Prostate gland (tissue), 2 donors: ENCODE measurements around the gene KRTAP5-8. TPM values are rescaled to one million over a fixed set of nuclear protein-coding genes. Genes with fewer than 3 reads are reported as not detected.
"Not testable (repeated sequence)": the region's sequence is repeated elsewhere in the genome, so short reads cannot be mapped to it uniquely, and the experiment has no call there.

Experiments
- DNase-seq: peaks from one replicate; pipeline ENCODE4 v3.0.0-alpha.2; 2019; ENCODE audit warnings: low spot score
- H3K27ac ChIP-seq, 2 donors: fragments of 200-600 bp; sonication (generic); 2 replicates each; pipeline ENCODE4 v1.5.1; 2017 to 2019
- H3K27me3 ChIP-seq: fragments of 200-600 bp; sonication (generic); replicated peaks from 2 replicates; pipeline ENCODE4 v1.5.1; 2019; ENCODE audit not compliant: insufficient read depth
- H3K36me3 ChIP-seq, 2 donors: fragments of 200-600 bp; sonication (generic); 1 replicate in 1 of 2; 2 replicates in 1 of 2; pipeline versions ENCODE4 v1.5.1 to v1.8.1; 2017 to 2019
- H3K4me1 ChIP-seq: fragments of 200-600 bp; sonication (generic); replicated peaks from 2 replicates; pipeline ENCODE4 v1.5.1; 2019
- H3K4me3 ChIP-seq, 2 donors: fragments of 200-600 bp; sonication (generic); 2 replicates each; pipeline ENCODE4 v1.5.1; 2017 to 2019
- H3K9me3 ChIP-seq: fragments of 200-600 bp; sonication (generic); 2 replicates; pipeline ENCODE4 v1.5.1; 2017
- CTCF ChIP-seq, 4 experiments: fragments of 200-600 bp in 2 of 4; fragments of 450-650 bp in 2 of 4; sonication (generic) in 2 of 4; IDR thresholded peaks; 1 replicate in 3 of 4; 2 replicates in 1 of 4; pipeline ENCODE4 v1.5.1; 2016 to 2019; ENCODE audit warnings: antibody characterized with exemption in 4 of 4, mild to moderate bottlenecking in 2 of 4, moderate library complexity in 2 of 4
- POLR2A ChIP-seq: fragments of 450-650 bp; IDR thresholded peaks from one replicate; pipeline ENCODE4 v1.6.1; 2016; ENCODE audit warnings: antibody characterized with exemption, mild to moderate bottlenecking
- POLR2AphosphoS5 ChIP-seq: sonication (generic); formaldehyde crosslinking; IDR thresholded peaks from one replicate; pipeline ENCODE4 v1.6.1; 2017; ENCODE audit warnings: antibody characterized with exemption
- WGBS: methylation state at CpG from one replicate; pipeline ENCODE4 v1.1.5; 2018; 5-methylcytosine and 5-hydroxymethylcytosine counted together
- intact Hi-C: fragments of 100-400 bp; cut with DNase I; formaldehyde crosslinking; loops from one replicate; pipeline ENCODE4 v1.14.2; 2022
- total RNA-seq, 2 donors: library from RNA; depleted of rRNA; stranded (reverse); fragments of >200 nt; gene quantifications; one replicate each; pipeline ENCODE4 v1.1.0, GENCODE V29; 2016

KRTAP5-8 gene
- total RNA-seq, 2 donors from 2014 or later = 2.8 TPM; not detected in 1

DNA sequence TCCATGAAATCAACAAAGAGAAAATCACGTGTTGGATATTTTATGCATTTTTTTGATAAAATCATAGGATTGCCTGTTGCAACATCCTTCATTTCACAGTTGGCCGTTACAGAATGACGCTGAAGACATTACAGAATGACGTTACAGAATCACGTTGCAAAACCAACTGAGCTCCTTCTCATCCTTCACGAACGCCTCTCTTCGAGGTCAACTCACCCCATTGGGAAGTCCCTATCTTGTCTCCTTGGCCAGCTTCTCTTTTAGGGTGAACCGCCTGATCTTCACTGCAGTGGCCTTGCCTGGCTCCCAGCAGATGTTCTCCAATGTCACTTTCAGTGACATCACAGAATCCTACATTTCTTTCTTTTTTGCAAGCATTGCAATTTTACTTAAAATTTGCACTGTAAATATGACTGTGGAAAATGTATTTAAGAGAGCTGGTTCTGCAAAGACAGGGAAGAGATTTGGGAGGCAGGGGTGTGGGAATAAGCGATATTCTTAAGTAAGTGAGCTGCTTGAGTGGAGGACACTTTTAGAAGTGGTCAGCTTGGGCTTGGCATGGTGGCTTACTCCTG is 5.7 kb upstream of the KRTAP5-8 start:
- H3K27me3 ChIP-seq = no peaks in the 10 kb centered on the region
- no peak for TF ChIP-seq POLR2AphosphoS5
- TF ChIP-seq POLR2A = no peak
- TF ChIP-seq CTCF (IDR thresholded peaks at IDR 0.05) = no peak
- intact Hi-C loops = no loop called here
- no peaks in the 10 kb centered on the region for H3K9me3 ChIP-seq
- WGBS = 78% methylated on average over 10 of the region's 10 CpGs
- no peak for DNase-seq
- H3K4me1 ChIP-seq = no peaks in the 10 kb centered on the region
- no peaks in the 10 kb centered on the region for H3K36me3 ChIP-seq
- H3K27ac ChIP-seq = no peak overlapping the region
- H3K4me3 ChIP-seq = no peak overlapping the region

- H3K27me3 ChIP-seq, H3K4me1 ChIP-seq, DNase-seq, H3K36me3 ChIP-seq, H3K9me3 ChIP-seq, H3K27ac ChIP-seq, H3K4me3 ChIP-seq, intact Hi-C loops: not testable (repeated sequence)
- WGBS = 70% methylated on average over 17 of the region's 17 CpGs
Observed at GRCh38 chr11:71534711-71535608, 2.9 kb upstream of the KRTAP5-8 start.

- no peaks in the 10 kb centered on the region for H3K4me1 ChIP-seq
- 88% methylated on average over 9 of the region's 9 CpGs for WGBS
- no peaks in the 10 kb centered on the region for H3K27me3 ChIP-seq
- no peak overlapping the region for H3K27ac ChIP-seq
- no peak for TF ChIP-seq POLR2AphosphoS5
- no peak for TF ChIP-seq POLR2A
- no peak for TF ChIP-seq CTCF (IDR thresholded peaks at IDR 0.05)
- no peaks in the 10 kb centered on the region for H3K36me3 ChIP-seq
- DNase-seq = no peak
- H3K9me3 ChIP-seq = no peaks in the 10 kb centered on the region
- intact Hi-C loops = no loop called here
- no peak overlapping the region for H3K4me3 ChIP-seq
Observed at GRCh38 chr11:71535825-71536224, 2.0 kb upstream of the KRTAP5-8 start.

DNA sequence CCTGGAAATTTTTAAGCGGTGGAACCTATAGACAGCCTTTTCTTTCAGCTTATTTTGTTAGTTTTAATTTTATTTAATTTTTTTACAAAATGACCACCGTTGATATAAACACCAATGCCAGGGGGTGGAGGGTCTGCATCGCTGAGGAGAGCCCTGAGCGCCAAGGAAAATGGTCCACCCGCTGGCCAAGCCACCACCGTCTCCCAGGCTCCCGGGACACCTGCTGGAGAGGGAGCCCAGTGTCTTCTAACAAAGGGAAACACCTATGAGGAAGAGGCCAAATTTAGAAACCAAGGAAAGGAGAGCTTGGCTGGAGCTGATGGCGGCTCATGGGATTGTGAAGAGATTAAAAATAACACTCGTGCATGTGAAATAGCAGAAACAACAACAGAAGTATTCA is 288 bp upstream of the KRTAP5-8 start:
- Histone ChIP-seq H3K9me3 (no peaks in the 10 kb centered on the region), H3K27me3 (no peaks in the 10 kb centered on the region), H3K4me3 (no peak overlapping the region), H3K36me3 (no peaks in the 10 kb centered on the region), H3K27ac (no peak overlapping the region), H3K4me1 (no peaks in the 10 kb centered on the region)
- no peak for DNase-seq
- TF ChIP-seq POLR2AphosphoS5 = no peak
- TF ChIP-seq POLR2A = no peak
- TF ChIP-seq CTCF (IDR thresholded peaks at IDR 0.05) = no peak
- WGBS = 83% methylated on average over 9 of the region's 9 CpGs
- intact Hi-C loops = no loop called here

DNA sequence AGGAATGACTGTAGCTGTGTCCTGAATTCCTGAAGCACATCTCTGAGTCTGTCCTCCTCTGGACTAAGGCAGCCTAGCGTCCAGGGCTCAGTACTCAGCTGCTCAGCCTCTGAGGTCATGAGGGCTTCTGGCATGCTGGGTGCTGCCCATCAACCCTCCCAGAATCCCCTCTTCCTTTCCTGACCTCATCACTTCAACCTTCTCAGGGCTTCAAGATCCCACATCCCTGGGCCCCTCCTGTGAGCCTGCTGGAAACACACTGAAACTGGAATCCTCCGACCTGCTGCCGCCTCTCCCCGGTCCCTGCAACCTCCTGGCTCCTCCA is 803 bp downstream of the KRTAP5-8 start:
- intact Hi-C loops = no loop called here
- DNase-seq = no peak
- Histone ChIP-seq H3K4me1 (no peaks in the 10 kb centered on the region), H3K4me3 (no peak overlapping the region), H3K27ac (no peak overlapping the region), H3K9me3 (no peaks in the 10 kb centered on the region), H3K36me3 (no peaks in the 10 kb centered on the region), H3K27me3 (no peaks in the 10 kb centered on the region)
- whole genome bisulfite sequencing = 87% methylated on average over 4 of the region's 4 CpGs
- TF ChIP-seq CTCF (IDR thresholded peaks at IDR 0.05) (no peak), POLR2A (no peak), POLR2AphosphoS5 (no peak)
